ENCODE results near the gene CNOT6L. TPM values are rescaled to one million over a fixed set of nuclear protein-coding genes. Genes with fewer than 3 reads are reported as not detected.

The CNOT6L gene
- polyA plus RNA-seq, 12 donors: 29.5 to 39.6 (median 36.3) TPM; not detected in 1

- DNase-seq: no peak
These were observed 105.3 kb downstream of the CNOT6L start for GRCh38 chr4:77713884-77714283.

GRCh38 chr4:77712675-77713074 lies 106.5 kb downstream of the CNOT6L start:
- DNase-seq: no peak

GRCh38 chr4:77711469-77711868 lies 107.7 kb downstream of the CNOT6L start:
- no peak for DNase-seq

GRCh38 chr4:77710684-77711083 lies 108.5 kb downstream of the CNOT6L start:
- no peak for DNase-seq

GRCh38 chr4:77710059-77710458 lies 109.1 kb downstream of the CNOT6L start:
- DNase-seq: no peak

- no peak for DNase-seq
These were observed 112.5 kb downstream of the CNOT6L start for GRCh38 chr4:77706717-77707116.

GRCh38 chr4:77703666-77704065 lies 115.5 kb downstream of the CNOT6L start:
- DNase-seq: peak; percentile 58

- no peak for DNase-seq
These were observed 118.0 kb downstream of the CNOT6L start for GRCh38 chr4:77701121-77701520.

GRCh38 chr4:77699731-77700210 lies 119.4 kb downstream of the CNOT6L start:
- DNase-seq: peak; percentile 57

- DNase-seq: peak; percentile 36
These were observed 121.1 kb downstream of the CNOT6L start for GRCh38 chr4:77697860-77698590.

- DNase-seq: no peak
These were observed 123.4 kb downstream of the CNOT6L start for GRCh38 chr4:77695774-77696173.

GRCh38 chr4:77692847-77693432 lies 126.2 kb downstream of the CNOT6L start:
- DNase-seq: no peak

- DNase-seq: no peak
These were observed 137.4 kb downstream of the CNOT6L start for GRCh38 chr4:77681792-77682191.

- no peak for DNase-seq
These were observed 142.3 kb downstream of the CNOT6L start for GRCh38 chr4:77676842-77677241.

GRCh38 chr4:77671051-77671450 lies 148.1 kb downstream of the CNOT6L start:
- no peak for DNase-seq

GRCh38 chr4:77669946-77670590 lies 149.1 kb downstream of the CNOT6L start:
- DNase-seq: no peak

GRCh38 chr4:77665381-77666069 lies 153.6 kb downstream of the CNOT6L start:
- no peak for DNase-seq

Other genes starting within 250 kb of the CNOT6L start
- gene CXCL13, start 213.5 kb downstream of the CNOT6L start, polyA plus RNA-seq (ENCODE audit: insufficient read length in 12 of 12): 10 to 100 TPM in 7 of 12 donors, 1 to 10 TPM in 4, not detected in 1; 5.5 to 57.1 (median 16.2) TPM
- 100 to 1,000 TPM in 1 of 12 donors, 10 to 100 TPM in 10, not detected in 1; 45.6 to 113 (median 72.3) TPM for gene MRPL1, start 43.5 kb upstream of the CNOT6L start, polyA plus RNA-seq (ENCODE audit: insufficient read length in 12 of 12)
- 10 to 100 TPM in 3 of 12 donors, 1 to 10 TPM in 8, not detected in 1; 5.0 to 19.8 (median 8.0) TPM for gene FRAS1, start 238.0 kb upstream of the CNOT6L start, polyA plus RNA-seq (ENCODE audit: insufficient read length in 12 of 12)